HG03442 (cell line): ENCODE measurements around the gene SLC2A5.
"Not testable (repeated sequence)": the region's sequence is repeated elsewhere in the genome, so short reads cannot be mapped to it uniquely, and the experiment has no call there.

Experiments
- ATAC-seq: cut with Tn5 transposase; IDR thresholded peaks from one replicate; pipeline ENCODE4 v1.9.1; 2021; ENCODE audit warnings: mild to moderate bottlenecking, moderate library complexity; ENCODE audit not compliant: unreplicated experiment

The SLC2A5 gene, protein sequence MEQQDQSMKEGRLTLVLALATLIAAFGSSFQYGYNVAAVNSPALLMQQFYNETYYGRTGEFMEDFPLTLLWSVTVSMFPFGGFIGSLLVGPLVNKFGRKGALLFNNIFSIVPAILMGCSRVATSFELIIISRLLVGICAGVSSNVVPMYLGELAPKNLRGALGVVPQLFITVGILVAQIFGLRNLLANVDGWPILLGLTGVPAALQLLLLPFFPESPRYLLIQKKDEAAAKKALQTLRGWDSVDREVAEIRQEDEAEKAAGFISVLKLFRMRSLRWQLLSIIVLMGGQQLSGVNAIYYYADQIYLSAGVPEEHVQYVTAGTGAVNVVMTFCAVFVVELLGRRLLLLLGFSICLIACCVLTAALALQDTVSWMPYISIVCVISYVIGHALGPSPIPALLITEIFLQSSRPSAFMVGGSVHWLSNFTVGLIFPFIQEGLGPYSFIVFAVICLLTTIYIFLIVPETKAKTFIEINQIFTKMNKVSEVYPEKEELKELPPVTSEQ

DNA sequence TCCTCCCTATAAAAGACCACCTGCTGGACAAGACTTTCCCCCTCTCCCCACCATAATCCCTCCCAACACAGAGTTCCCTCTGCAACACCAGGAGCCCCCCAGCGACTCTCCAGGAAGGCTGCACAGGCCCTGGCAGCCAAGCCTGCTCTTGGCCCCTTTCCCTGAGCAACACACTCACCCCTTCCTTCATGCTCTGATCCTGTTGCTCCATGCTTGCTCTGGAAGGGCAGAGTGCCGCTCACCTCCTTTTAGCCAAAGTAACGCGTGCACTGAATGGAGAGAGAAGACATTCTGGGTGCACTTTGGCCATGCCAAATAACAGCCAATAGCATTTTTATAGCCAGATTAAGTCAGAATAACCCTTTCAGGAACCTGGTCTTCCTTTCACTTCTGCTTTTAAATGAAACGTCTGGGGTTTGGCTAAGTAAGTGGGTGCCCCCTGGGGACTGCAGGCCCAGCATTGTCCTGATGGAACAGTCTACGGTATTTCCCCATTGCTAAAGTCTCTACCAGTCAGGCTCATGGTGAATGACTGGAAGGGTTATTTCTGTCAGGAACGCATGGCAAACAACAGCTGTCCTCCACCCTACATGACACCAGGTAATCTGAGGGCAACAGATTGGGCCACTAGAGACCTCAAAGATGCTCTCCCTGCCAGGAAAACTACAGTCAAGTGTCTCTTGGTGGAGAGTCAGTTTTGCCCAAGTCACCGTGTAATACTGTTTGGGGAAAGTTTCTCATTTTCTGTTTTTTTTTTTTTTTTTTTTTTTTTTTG lies at the start of gene SLC2A5:
Gene SLC2A5 (minus strand): TSS at position 310 of the 775 bp plus-strand sequence. CDS start 99 bp downstream, at position 211.
- peak; percentile 92 for ATAC-seq

DNA sequence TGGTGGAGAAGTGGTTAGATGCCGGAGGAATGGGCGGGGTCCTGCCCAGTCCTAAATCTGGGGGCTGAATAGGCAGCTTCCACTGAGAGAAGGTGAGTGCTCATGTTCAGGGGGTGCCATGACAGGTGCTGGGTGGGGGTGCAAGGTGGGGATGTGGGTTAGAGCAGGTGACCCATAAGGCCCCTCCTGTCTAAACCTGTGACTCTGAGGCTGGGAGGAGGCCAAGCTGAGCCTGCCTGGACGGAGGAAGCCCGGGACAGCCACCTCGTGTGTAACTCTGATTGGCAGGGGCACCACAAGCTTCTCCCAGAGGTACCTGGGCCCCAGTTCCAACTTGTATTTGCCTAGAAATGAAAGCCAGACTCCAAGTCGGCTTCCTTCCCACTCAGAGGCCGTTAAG lies 48.8 kb upstream of the SLC2A5 start:
- ATAC-seq = no peak

DNA sequence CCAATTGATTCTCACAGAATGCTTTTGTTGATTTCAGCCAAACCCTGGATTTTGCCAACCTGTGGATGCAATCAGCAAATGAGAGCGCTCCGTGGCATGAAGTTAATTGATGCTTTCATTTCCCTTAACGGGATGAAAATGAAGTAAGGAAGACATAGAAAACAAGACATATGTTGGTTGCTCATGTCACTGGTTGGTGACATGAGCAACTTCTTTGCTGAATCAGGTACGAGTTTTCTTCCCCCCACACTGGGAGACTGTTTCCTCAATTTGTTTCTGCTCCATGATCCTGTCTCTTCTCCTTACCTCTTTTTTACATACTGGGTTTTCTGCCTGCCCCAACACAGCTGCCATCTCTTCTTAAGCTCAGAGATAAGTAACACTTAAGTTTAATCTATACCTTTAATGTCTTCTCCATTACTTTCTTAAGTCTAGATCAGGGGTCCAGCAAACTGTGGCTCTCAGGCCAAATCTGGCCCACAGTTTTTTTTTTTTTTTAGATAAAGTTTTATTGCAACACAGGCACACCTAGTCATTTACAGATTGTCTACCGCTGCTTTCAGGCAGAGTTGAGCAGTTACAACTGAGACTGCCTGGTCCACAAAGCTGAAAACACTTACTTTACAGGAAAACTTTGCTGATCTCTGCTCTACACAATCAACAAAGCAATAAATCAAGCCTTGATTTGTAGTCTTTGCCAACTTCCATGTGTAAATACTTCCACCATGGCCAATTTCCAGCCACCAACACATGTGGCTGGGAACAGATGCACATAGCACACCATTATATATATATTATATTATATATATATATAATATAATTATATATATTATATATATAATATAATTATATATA lies 46.1 kb upstream of the SLC2A5 start:
- no peak for ATAC-seq

DNA sequence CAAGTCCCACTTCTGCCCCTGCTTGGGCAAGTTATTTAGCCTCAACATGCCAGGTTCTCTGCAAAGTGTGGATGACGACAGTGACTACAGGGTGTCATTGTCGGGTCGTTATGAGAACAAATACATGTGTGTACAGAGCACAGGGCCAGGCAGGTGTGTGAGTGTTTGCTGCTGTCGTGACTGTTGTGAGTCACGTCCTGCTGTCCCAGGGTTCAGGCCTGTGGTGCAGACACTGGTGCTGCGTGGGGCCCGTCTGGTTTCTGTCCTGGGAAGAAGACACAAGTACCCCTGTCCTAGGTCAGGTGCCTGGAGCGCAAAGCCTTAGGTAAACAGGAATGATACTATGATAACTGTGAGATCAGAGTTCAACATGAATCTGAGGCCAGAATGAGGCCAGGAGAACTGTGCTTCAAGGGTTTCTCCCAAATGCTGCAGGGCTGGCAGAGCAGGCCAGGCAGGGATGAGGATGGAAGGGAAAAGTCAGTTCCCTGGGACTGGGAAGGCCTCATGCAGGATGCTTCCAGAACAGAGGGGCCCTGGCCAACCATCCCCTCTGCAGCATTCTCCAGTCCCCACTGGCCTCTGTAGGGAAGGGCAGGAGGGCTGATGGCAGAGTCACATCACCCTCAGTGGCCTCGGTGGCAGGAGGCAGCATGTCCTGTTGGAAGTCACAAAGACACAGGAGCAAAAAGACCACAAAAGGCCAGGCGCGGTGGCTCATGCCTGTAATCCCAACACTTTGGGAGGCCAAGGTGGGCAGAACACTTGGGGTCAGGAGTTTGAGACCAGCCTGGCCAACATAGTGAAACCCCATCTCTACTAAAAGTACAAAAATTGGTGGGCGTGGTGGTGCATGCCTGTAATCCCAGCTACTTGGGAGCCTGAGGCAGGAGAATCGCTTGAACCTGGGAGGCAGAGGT lies 43.8 kb upstream of the SLC2A5 start:
- ATAC-seq = no peak

DNA sequence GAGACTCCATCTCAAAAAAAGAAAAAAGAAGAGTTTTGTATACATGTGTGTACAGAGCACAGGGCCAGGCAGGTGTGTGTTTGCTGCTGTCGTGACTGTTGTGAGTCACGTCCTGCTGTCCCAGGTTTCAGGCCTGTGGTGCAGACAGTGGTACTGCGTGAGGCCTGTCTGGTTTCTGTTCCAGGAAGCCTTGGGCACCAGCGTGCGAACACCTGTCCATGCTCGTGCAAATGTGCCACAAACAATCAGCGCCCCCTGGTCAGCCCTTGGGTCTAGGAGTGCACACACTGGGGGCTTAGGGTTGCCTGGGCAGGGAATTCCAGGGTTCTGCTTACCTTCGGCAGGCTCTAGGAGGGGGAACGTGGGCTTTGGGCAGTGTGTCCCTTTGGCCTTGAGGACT lies 42.5 kb upstream of the SLC2A5 start:
- ATAC-seq = no peak

DNA sequence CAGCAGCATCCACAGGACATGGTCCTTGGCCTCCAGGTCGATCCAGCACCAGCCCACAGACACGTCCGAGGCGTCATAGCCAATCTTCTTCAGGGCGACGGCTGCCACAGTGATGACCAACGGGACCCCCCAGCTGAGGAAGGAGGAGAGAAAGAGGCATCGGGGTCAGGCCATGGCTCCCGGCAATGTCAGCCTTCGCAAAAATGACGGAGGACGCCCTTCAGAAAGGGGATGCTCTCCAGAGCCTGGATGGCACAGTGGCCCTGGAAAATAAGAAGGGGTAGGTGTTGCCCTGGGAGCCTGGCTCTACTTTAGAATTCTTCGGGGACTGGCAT lies 41.9 kb upstream of the SLC2A5 start:
- no peak for ATAC-seq

DNA sequence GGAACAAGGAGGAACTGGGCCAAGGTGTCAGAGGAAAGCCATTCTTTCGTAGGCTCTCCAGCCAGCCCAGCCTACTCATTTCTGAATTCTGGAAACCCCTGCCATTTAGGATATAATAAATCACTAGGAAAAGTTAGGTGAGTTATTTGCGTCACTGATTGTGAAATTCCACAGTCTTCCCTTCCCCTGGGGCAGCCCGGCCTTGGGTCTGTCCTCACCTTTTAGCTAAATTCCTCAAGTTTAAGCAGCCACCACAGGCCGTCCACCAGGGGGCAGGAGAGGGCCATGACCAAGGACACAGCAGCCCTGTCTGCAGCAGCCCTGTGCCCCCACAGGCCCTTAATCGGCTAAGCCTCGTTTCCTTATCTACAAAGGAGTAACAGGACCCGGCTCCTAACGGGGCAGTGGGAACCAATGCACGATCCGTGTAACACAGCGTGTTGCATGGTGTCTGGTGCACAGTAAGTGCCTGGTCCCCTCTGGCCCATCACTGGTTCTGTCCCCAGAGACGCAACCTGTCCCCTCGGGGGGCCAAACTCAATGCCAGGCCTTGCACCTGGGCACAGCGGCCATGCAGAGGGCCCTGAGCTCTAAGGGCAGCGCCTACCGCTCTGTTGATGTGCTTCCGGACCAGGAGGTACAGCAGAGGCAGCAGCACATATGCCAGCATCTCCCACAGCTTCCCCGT lies 41.4 kb upstream of the SLC2A5 start:
- ATAC-seq = no peak

DNA sequence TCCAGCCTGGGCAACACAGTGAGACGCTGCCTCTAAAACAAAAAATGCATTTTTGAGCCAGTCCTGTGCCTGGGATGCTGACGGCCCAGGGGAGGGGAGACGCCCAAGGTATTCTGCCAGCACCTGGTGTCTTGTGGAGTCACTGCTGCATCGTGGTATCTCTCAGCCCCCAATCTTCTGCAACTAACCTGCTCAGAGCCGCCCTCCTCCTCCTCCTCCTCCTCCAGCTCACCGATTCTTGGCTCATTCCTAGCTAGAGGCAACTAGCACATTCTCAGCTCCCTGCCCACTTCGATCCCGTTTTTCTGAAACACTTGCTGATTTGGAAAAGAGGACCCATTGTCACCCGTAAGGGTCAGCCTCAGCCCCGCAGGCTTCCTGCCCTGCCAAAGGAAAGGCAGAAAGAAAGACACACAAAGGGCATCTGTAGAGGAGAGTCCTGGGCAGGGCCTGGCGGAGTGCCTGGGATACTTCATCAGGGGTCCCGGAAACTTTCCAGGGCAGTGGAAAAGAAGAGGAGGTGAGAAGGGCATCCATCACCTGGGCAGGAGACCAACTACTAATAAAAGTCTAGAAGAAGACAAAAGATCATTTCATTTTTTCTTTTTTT lies 38.7 kb upstream of the SLC2A5 start:
- ATAC-seq = no peak

DNA sequence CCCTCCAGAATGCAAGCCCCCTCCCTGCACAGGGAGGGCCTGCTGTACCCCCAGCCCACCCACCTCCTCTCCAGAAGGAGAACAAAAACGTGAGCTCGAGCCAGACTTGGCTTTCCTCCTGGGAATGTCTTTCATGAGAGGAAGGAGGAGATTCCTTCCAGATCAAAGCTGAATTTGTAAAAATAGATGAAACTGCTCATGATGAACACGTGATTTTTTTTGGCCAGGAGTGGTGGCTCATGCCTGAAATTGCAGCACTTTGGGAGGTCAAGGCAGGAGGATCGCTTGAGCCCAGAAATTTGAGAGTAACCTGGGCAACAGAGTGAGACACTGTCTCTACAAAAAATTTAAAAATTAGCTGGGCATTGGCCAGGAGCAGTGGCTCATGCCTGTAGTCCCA lies 37.7 kb upstream of the SLC2A5 start:
- no peak for ATAC-seq

DNA sequence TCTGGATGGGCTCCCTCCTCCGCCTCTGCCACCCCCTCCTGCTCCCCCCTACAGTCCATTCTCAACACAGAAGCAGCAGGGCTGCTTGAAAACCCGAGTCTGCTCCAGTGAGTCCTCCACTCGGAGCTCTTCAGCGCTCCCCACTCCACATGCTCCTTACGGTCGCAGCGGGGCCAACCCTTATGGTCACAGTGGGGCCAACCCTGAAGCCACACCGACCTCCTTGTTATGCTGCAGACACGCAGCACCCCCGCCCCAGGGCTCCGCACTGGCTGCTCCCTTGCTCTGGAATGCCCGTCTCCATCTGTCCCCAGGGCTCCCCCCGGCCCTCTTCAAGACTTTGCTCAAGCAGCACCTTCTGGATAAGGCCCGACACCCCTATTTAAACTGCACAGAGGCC lies 36.9 kb upstream of the SLC2A5 start:
- ATAC-seq = no peak

DNA sequence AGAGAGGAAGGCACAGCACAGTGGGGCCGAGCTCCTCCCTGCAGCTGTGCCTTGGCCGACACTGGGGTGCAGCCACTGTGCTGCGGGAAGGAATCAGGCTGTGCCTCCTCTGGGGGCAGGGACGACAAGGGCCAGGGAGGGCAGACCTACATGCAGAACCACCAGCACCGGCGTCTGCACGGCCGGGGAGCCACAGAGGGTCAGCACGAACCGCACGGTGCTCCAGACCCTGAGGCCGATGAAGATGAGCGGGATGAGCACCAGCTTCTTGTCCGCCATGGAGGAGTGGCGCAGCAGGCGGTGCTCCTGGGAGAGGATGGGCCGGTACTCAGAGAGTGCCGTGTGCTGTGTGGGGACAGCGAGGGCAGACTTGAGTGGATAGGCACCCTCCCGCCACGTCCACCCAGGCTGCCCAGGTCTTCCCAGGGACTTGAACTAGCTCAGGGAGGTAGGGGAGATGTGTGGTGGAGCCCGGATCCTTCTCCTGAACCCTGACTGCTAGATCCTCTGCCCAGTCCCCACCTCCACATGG lies 36.0 kb upstream of the SLC2A5 start:
- ATAC-seq = no peak

DNA sequence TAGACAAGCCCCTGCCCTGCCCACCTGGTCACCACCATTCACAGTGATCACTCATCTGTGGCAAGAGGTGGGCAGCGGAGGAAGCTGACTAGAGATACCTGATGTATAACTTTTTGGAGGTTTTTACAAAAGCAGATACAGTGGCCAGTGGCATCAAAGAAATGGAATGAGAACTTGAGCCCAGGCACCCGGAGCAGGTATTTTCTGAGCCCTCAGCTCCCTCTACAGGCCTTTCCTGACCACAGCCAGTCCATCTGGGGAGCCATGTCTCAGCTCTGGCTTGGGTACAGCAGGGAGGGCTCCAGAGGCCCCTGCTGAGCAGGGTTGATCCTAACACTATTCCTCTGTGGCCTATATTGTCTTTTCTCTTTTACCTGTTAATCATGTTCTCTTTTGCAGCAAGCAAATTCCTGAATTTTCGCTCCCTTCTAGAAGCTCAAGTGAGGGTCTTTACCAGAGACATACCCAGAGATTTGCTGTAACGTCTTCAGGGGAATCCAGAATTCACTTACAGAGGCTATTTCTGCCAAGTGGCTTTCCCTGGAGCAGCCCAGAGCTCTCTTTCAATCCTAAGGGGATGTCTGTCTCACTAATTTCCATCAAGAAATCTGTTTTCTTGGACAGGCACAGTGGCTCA lies 32.2 kb upstream of the SLC2A5 start:
- no peak for ATAC-seq

DNA sequence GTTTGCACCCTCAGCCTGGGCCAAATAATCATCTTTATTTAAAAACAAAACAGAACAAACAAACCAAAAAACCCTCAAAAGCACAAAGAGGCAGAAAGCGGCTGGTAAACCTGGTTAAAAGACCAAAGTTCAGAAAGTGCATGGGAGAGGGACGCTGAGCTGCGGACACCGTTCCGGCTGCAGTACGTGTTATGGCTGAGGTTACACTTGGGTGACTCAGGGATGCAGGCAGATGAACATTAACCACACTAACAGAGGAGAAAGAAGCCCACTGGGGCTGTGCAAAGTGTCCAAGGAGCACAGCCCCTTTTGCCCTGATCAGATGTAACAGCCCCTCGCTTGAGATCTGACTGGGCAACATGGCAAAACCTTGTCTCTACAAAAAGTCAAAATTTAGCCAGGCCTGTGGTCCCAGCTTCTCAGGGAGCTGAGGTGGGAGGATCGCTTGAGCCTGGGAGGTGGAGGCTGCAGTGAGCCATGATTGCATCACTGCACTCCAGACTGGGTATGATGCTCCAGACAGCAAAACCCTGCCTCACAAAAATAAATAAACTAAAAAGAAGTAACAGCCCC lies 31.1 kb upstream of the SLC2A5 start:
- no peak for ATAC-seq

DNA sequence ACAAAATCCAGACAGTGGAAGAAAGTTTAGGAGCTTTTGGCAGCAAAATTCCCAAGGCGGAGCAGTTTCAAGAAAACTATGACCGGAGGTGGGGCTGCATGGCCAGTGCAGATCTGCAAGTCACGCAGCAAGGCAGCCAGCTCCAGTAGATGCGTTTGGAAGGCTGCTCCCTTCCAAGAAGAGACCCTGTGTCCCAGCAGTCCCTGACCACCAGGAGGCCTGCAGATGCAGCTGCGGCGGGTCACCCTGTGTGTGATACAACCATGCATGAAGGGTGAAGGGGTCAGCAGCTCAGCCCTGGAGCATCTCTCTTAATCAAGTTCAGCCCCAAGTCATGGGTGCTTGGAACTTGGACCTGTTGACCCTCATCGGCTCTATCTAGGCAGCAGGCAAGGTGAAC lies 30.1 kb upstream of the SLC2A5 start:
- ATAC-seq = no peak

DNA sequence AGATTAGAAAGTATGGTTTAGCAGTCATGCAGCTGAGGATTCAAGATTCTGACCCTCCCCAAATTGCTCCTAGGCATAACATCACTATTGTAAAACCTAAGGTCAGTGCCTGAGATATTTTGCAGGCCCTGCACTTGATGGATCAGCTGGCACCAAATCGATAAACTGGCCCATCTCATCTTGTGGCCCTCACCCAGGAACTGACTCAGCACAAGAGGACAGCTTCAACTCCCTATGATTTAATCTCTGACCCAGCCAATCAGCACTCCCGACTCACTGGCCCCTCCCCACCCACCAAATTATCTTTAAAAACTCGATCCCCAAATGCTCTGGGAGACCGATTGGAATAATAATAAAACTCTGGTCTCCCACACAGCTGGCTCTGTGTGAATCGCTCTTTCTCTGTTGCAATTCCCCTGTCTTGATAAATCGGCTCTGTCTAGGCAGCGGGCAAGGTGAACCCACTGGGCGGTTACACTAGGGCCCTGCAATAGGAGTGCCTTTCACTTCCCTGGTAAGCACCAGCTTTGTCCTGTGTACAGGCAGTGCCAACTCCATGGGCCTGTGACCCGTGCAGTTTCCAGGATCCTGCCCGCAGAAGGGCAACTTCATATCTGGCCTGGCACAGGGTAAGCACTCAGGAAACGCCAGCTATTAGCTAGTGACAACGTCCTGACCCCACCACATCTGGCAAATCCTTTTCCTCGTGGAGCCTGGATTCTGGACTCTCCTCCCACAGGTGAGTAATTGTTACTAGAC lies 28.7 kb upstream of the SLC2A5 start:
- no peak for ATAC-seq

DNA sequence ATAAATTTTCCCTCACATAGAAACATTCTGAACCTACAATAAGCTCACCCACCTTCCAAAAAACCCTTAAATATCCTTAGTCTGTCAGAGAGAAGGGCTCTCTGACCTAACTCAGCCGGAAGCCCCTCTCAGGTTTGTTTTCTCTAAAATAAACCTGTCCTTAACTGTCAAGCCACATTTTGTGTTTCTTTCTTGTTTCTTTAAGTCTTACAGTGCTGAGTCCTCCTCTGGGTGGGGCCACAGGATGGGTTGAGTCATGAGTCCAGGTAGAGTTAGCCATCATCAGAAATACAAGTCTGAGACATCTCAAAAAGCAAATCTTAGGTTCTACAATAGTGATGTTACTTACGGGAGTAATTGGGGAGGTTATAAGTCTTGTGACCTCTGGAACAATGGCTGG lies 26.4 kb upstream of the SLC2A5 start:
- ATAC-seq = no peak

DNA sequence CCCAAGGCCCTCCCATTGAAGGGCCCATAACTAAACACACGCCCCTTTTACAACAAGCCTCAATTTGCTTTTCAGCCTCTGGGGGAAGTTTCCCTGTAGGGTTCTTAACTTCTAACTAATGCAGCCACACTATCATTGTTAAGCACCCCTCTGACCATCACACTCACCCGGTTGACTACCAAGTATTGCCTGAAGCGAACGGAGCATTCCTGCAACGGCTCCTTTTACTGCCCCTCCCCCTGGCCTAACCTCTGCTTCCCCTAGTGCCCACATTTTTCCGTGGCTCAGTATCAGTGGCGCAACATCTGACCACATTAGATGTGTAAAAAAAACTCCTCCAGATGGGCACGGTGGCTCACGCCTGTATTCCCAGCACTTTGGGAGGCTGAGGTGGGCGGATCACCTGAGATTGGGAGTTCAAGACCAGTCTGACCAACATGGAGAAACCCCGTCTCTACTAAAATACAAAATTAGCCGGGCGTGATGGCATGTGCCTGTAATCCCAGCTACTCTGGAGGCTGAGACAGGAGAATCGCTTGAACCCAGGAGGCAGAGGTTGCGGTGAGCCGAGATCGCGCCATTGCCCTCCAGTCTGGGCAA lies 24.7 kb upstream of the SLC2A5 start:
- ATAC-seq = not testable (repeated sequence)
